Peyer's patch (tissue), 4 donors: ENCODE measurements around the gene TTC28. TPM values are rescaled to one million over a fixed set of nuclear protein-coding genes. Genes with fewer than 3 reads are reported as not detected.

Experiments used
- DNase-seq, 3 donors: peaks; one replicate each; pipeline ENCODE4 v3.0.0-alpha.2; 2017 to 2019
- H3K27ac ChIP-seq, 4 donors: fragments of 200-600 bp; sonication (generic); one replicate each; pipeline ENCODE4 v1.5.1; 2016 to 2019
- H3K27me3 ChIP-seq, 2 donors: fragments of 200-600 bp; sonication (generic); one replicate each; pipeline ENCODE4 v1.5.1; 2019
- H3K36me3 ChIP-seq, 3 donors: fragments of 200-600 bp; sonication (generic); one replicate each; pipeline ENCODE4 v1.5.1; 2016 to 2019
- H3K4me1 ChIP-seq, 4 donors: fragments of 200-600 bp; sonication (generic); one replicate each; pipeline ENCODE4 v1.5.1; 2016 to 2019
- H3K4me3 ChIP-seq, 4 donors: fragments of 200-600 bp; sonication (generic); 1 replicate in 3 of 4; 2 replicates in 1 of 4; pipeline ENCODE4 v1.5.1; 2016 to 2019; ENCODE audit warnings: mild to moderate bottlenecking in 1 of 4
- H3K9me3 ChIP-seq, 4 donors: fragments of 200-600 bp; sonication (generic); one replicate each; pipeline ENCODE4 v1.5.1; 2016 to 2019; ENCODE audit warnings: mild to moderate bottlenecking in 1 of 4
- CTCF ChIP-seq, 6 experiments: fragments of 450-650 bp in 4 of 6; fragments of 200-600 bp in 2 of 6; sonication (generic) in 1 of 6; IDR thresholded peaks; one replicate each; pipeline ENCODE4 v1.5.1; 2017 to 2019; ENCODE audit warnings: antibody characterized with exemption in 6 of 6, mild to moderate bottlenecking in 3 of 6, moderate library complexity in 1 of 6
- POLR2A ChIP-seq, 2 donors: fragments of 450-650 bp; IDR thresholded peaks; one replicate each; pipeline ENCODE4 v1.5.1; 2017; ENCODE audit warnings: antibody characterized with exemption in 2 of 2, mild to moderate bottlenecking in 2 of 2, moderate library complexity in 2 of 2
- total RNA-seq, 4 donors: library from RNA; depleted of rRNA; stranded (reverse); fragments of >200 nt; gene quantifications; one replicate each; pipeline ENCODE4 v1.1.0, GENCODE V29; 2016

The TTC28 gene
- total RNA-seq, 4 donors from 2014 or later: 9.1 to 46.4 (median 35.2) TPM

- no peaks in the 10 kb centered on the region for H3K4me1 ChIP-seq
- no peaks in the 10 kb centered on the region for H3K27me3 ChIP-seq
- H3K4me3 ChIP-seq: no peak overlapping the region
- DNase-seq: no peak
- no peaks in the 10 kb centered on the region for H3K36me3 ChIP-seq
- no peak for TF ChIP-seq POLR2A (IDR thresholded peaks at IDR 0.05)
- TF ChIP-seq CTCF (IDR thresholded peaks at IDR 0.05): no peak
- no peak overlapping the region for H3K27ac ChIP-seq
- H3K9me3 ChIP-seq: no peaks in the 10 kb centered on the region
Measured at GRCh38 chr22:28008649-28009048, 671.0 kb downstream of the TTC28 start.

GRCh38 chr22:28008056-28008455, 671.6 kb downstream of the TTC28 start:
- Histone ChIP-seq H3K27ac (no peak overlapping the region), H3K36me3 (no peaks in the 10 kb centered on the region), H3K9me3 (no peaks in the 10 kb centered on the region), H3K27me3 (no peaks in the 10 kb centered on the region), H3K4me3 (no peak overlapping the region), H3K4me1 (no peaks in the 10 kb centered on the region)
- TF ChIP-seq CTCF (IDR thresholded peaks at IDR 0.05) (no peak), POLR2A (IDR thresholded peaks at IDR 0.05) (no peak)
- DNase-seq: no peak

- no peak for DNase-seq
- no peaks in the 10 kb centered on the region for H3K4me1 ChIP-seq
- no peaks in the 10 kb centered on the region for H3K9me3 ChIP-seq
- H3K4me3 ChIP-seq: no peak overlapping the region
- no peaks in the 10 kb centered on the region for H3K27me3 ChIP-seq
- TF ChIP-seq POLR2A (IDR thresholded peaks at IDR 0.05) (no peak), CTCF (IDR thresholded peaks at IDR 0.05) (no peak)
- H3K36me3 ChIP-seq: no peaks in the 10 kb centered on the region
- H3K27ac ChIP-seq: no peak overlapping the region
Measured at GRCh38 chr22:28006271-28006670, 673.4 kb downstream of the TTC28 start.

GRCh38 chr22:28005513-28005912, 674.1 kb downstream of the TTC28 start:
- TF ChIP-seq CTCF (IDR thresholded peaks at IDR 0.05): no peak
- TF ChIP-seq POLR2A (IDR thresholded peaks at IDR 0.05): no peak

GRCh38 chr22:28004021-28004420, 675.6 kb downstream of the TTC28 start:
- Histone ChIP-seq H3K27ac (no peak overlapping the region), H3K27me3 (no peaks in the 10 kb centered on the region), H3K4me3 (no peak overlapping the region), H3K36me3 (peaks cover 0 to 2% (median 0%) of the 10 kb centered on the region in 3 donors), H3K4me1 (no peaks in the 10 kb centered on the region), H3K9me3 (no peaks in the 10 kb centered on the region)
- DNase-seq: no peak
- TF ChIP-seq CTCF (IDR thresholded peaks at IDR 0.05) (no peak), POLR2A (IDR thresholded peaks at IDR 0.05) (no peak)

More at GRCh38 chr22:28005513-28005912, 674.1 kb downstream of the TTC28 start:
- no peak overlapping the region for H3K4me3 ChIP-seq
- no peaks in the 10 kb centered on the region for H3K4me1 ChIP-seq
- no peaks in the 10 kb centered on the region for H3K36me3 ChIP-seq
- no peak overlapping the region for H3K27ac ChIP-seq
- no peak for DNase-seq
- H3K27me3 ChIP-seq: no peaks in the 10 kb centered on the region
- H3K9me3 ChIP-seq: no peaks in the 10 kb centered on the region
